Parietal lobe (tissue), 2 donors: Measurements from ENCODE around the gene HOXC5. TPM values are rescaled to one million over a fixed set of nuclear protein-coding genes. Genes with fewer than 3 reads are reported as not detected.

ENCODE experiments used
- small RNA-seq: library from RNA; depleted of rRNA; stranded (forward); fragments of <200 nt; gene quantifications from one replicate; pipeline ENCODE3, GENCODE V24; 2014; ENCODE audit warnings: low replicate concordance
- total RNA-seq: library from RNA; depleted of rRNA; stranded (reverse); fragments of >200 nt; gene quantifications from one replicate; pipeline ENCODE4 v1.2.3, GENCODE V29; 2014

Gene HOXC5
- total RNA-seq: not detected

DNA sequence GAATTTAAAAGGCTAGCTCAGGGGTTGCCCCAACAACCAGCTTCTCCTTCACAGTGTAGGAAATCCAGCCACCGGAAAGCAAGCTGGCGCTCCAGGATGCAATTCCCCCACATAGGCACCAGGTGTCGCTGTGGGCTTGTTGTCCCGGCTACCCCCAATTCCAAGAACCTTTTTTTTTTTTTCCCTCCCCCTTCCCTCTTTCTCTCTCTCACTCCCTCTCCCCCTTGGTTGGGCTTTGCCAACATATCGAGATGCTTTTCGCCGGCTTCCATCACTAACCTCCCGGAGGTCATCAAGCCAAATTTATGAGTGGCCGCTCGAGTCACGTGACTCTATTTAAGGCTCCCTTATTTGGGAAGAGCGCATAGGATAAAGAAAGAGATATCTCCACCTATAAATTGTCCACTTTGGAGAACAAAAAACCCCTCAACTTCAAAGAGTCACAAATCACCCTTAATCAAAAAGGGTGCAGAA, at the start of gene HOXC5:
HOXC5 (plus strand) TSS at position 424 of the 474 bp plus-strand sequence. CDS start 73 bp downstream, outside the sequence.

GRCh38 chr12:53984901-53985691, 47.8 kb upstream of the HOXC5 start, which contains the start of gene HOXC10:
TSS of gene HOXC10 (plus strand) at chr12:53985146. CDS start at chr12:53985260, 114 bp downstream.

DNA sequence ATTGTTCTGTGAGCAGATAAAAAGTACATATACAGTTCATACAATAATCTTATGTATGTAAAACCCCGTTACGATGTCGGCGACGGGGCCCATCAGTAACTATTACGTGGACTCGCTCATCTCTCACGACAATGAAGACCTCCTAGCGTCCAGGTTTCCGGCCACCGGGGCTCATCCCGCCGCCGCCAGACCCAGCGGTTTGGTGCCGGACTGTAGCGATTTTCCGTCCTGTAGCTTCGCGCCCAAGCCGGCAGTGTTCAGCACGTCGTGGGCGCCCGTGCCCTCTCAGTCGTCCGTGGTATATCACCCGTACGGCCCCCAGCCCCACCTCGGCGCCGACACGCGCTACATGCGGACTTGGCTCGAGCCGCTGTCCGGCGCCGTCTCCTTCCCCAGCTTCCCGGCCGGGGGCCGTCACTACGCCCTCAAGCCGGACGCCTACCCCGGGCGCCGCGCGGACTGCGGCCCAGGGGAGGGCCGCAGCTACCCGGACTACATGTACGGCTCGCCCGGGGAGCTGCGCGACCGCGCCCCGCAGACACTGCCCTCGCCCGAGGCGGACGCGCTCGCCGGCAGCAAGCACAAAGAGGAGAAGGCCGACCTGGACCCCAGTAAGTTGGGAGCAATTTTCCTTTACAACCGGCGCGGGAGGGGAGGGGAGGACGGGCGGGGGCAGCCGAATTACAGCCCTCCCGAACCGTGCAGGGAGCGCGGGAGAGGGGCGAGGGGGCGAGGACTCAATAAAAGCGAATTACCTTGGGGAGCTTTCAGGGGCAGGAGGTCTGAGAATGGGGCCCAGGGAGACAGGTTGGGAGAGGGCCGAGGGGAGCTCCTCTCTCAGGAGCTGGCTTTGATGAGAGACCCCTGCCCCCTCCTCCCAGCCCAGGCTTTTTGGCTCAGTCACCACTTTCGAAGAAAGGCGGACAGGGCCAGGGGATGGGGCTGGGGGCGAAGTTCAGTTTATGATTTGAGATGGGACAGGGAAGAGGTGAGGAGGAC, 32.4 kb upstream of the HOXC5 start, which contains the start of gene HOXC9:
HOXC9 (plus strand) TSS at position 46 of the 999 bp plus-strand sequence; CDS start at position 74, 28 bp downstream.

GRCh38 chr12:54028314-54029201, 4.3 kb upstream of the HOXC5 start, which contains the start of gene HOXC6:
TSS of gene HOXC6 (plus strand) at chr12:54028440. CDS start at chr12:54028522, 82 bp downstream.

DNA sequence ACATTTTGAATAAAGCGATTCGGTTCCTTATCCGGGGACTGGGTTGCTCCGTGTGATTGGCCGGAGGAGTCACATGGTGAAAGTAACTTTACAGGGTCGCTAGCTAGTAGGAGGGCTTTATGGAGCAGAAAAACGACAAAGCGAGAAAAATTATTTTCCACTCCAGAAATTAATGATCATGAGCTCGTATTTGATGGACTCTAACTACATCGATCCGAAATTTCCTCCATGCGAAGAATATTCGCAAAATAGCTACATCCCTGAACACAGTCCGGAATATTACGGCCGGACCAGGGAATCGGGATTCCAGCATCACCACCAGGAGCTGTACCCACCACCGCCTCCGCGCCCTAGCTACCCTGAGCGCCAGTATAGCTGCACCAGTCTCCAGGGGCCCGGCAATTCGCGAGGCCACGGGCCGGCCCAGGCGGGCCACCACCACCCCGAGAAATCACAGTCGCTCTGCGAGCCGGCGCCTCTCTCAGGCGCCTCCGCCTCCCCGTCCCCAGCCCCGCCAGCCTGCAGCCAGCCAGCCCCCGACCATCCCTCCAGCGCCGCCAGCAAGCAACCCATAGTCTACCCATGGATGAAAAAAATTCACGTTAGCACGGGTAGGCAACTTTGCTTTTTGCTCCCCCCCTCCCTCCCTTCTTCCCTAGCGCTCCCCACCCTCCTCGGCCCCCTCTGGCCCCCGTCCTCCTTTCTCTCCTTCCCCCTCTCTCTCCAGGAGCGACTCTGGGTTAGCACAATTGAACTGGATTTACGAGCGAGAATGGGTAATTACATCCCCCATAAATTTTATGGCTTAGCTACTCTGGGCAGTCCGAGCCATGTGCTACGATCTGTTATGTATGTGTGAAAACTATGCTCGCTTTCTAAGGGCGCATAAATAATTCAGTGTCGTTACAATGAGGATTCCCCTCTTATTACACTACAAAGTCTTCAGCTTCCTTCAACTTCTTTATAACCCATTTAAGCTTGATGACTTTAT, 21.2 kb downstream of the HOXC5 start, which contains the start of gene HOXC4:
HOXC4 (plus strand) TSS at position 85 of the 991 bp plus-strand sequence; CDS start at position 173, 88 bp downstream.

Small RNAs within 50 kb of the gene (small RNA-seq; reads per million reads assigned to genes)
- gene HOXC5 (not detected), gene MIR196A2 (not detected), gene MIR615 (not detected)

Other genes with a start within 250 kb of the HOXC5 start
- gene HOXC13, start 94.2 kb upstream of the HOXC5 start, total RNA-seq: not detected
- not detected for gene HOXC12, start 78.1 kb upstream of the HOXC5 start, total RNA-seq
- not detected for gene HOXC11, start 59.9 kb upstream of the HOXC5 start, total RNA-seq
- not detected for gene HOTAIR, start 58.1 kb upstream of the HOXC5 start, total RNA-seq
- gene HOXC10, start 47.9 kb upstream of the HOXC5 start, total RNA-seq: not detected
- not detected for gene HOXC9, start 32.9 kb upstream of the HOXC5 start, total RNA-seq
- gene HOXC8, start 24.1 kb upstream of the HOXC5 start, total RNA-seq: not detected
- not detected for gene HOXC6, start 4.6 kb upstream of the HOXC5 start, total RNA-seq
- not detected for gene HOXC4, start 20.8 kb downstream of the HOXC5 start, total RNA-seq
- gene SMUG1, start 155.9 kb downstream of the HOXC5 start, total RNA-seq: 50.1 TPM
- 141 TPM for gene CBX5, start 247.1 kb downstream of the HOXC5 start, total RNA-seq
- gene HNRNPA1, start 247.7 kb downstream of the HOXC5 start, total RNA-seq: 545 TPM